Measurements from ENCODE around the gene PLEKHM1.

PLEKHM1 gene

DNA sequence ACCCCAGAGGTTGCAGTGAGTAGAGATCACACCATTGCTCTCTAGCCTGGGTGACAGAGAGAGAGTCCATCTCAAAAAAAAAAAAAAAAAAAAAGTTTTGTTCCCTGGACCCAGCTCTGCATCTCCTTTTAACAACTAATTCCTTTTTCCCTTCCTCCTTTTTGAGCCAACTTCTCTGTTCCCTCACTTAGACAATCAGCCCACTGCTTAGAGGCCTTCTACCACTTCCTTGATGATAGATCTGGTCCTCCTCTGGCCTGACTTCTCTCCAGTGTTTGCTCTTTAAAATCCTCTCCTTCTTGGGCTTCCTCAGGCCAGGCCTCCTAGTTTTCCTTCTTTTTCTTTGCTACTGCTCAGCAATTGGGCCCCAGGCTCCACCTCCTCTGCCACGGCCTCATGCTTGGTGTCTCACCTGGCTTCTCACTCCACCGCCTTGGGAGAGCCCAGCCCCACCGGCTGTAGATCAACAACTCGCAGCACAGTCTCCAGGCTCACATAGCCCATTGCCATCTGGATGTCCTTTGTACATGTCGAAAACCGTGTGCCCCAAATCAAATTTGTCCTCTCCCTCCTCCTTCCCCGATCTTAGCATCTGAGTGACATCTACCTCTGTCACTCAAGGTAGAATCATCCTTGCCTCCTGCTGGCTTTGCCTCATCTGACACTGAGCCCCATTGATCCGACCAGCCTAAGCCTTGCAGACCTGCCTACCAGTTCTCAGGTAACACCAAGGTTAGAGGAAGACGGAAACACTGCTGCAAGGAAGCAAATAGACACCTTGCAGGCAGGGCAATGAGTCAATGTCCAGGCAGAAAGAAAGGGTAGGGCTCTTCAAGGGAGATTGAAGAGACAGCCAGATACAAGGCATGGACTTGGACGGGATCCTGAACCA lies 75.3 kb downstream of the PLEKHM1 start:
- TF ChIP-seq, protein P1, sequence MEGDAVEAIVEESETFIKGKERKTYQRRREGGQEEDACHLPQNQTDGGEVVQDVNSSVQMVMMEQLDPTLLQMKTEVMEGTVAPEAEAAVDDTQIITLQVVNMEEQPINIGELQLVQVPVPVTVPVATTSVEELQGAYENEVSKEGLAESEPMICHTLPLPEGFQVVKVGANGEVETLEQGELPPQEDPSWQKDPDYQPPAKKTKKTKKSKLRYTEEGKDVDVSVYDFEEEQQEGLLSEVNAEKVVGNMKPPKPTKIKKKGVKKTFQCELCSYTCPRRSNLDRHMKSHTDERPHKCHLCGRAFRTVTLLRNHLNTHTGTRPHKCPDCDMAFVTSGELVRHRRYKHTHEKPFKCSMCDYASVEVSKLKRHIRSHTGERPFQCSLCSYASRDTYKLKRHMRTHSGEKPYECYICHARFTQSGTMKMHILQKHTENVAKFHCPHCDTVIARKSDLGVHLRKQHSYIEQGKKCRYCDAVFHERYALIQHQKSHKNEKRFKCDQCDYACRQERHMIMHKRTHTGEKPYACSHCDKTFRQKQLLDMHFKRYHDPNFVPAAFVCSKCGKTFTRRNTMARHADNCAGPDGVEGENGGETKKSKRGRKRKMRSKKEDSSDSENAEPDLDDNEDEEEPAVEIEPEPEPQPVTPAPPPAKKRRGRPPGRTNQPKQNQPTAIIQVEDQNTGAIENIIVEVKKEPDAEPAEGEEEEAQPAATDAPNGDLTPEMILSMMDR (IDR thresholded peaks at IDR 0.05; ENCODE audit: low read depth, low read length) = no peak
- H3K4me3 ChIP-seq (ENCODE audit: low read depth, low read length) = no peak overlapping the region

DNA sequence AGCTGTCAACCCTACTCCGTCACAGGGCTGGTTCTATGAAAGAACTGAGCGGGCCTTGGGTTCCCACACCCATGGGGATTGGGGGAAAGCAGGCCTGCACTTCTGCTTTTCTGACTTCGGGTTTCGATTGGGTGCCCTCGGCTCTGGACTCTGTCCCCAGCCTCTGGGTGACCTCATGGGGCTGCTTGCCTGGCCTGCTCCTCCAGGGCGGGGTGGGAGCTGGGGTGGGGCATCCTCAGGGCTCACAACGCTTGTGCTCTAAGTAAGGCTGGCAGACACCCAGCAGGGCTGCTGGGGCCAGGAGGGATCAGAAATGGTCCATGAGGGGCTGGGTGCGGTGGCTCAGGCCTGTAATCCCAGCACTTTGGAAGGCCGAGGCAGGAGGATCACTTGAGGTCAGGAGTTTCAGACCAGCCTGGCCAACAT lies 77.0 kb downstream of the PLEKHM1 start:
- TF ChIP-seq, protein P1 (IDR thresholded peaks at IDR 0.05; ENCODE audit: low read depth, low read length) = no peak
- H3K4me3 ChIP-seq (ENCODE audit: low read depth, low read length) = no peak overlapping the region

- TF ChIP-seq, protein P1 (IDR thresholded peaks at IDR 0.05; ENCODE audit: low read depth, low read length) = no peak
- H3K4me3 ChIP-seq (ENCODE audit: low read depth, low read length) = no peak overlapping the region
Measured at GRCh38 chr17:45411348-45412105, 79.0 kb downstream of the PLEKHM1 start.

GRCh38 chr17:45410144-45411091 lies 80.1 kb downstream of the PLEKHM1 start:
- no peak overlapping the region for H3K4me3 ChIP-seq (ENCODE audit: low read depth, low read length)

GRCh38 chr17:45409659-45410076 lies 80.9 kb downstream of the PLEKHM1 start:
- TF ChIP-seq, protein P1 (IDR thresholded peaks at IDR 0.05; ENCODE audit: low read depth, low read length) = no peak
- no peak overlapping the region for H3K4me3 ChIP-seq (ENCODE audit: low read depth, low read length)

More at GRCh38 chr17:45410144-45411091, 80.1 kb downstream of the PLEKHM1 start:
- TF ChIP-seq, protein P1 (IDR thresholded peaks at IDR 0.05; ENCODE audit: low read depth, low read length) = no peak

DNA sequence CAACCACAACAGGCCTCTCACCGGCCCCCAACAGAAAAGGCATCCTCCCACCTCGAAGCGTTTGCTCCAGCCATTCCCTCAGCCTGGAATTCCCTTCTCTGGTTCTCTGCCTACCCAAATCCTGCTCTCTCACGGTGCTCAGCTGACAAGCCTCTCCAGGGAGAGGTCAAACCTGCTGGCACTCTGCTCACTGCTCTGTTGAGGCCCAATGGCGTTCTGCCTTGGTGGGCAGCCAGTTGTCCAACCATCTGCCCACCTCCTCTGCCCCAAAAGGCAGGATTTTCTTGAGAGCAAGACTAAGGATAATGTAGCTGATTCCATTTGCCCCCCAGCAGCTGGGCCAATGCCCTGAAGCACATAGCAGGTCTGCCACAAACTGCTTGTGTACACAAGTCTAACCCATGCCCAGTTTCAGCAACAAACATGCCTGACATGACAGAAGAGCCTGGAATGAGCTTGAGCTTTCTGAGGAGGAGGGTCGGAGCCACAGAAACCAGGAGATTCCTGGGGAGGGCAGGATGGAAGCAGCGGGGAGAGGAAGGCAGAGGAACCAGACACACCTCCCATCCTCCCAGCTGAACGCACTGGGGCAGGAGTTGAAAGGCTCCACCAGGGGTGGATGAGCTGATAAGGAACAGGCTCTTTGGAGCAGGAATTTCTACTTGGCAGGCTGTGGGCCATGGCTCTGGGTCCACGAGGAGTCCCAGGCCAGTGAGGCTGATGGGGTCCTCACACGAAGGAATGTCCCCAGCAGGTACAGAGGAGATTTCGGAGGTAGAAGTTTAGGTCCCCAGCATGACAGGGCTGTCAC lies 81.7 kb downstream of the PLEKHM1 start:
- no peak overlapping the region for H3K4me3 ChIP-seq (ENCODE audit: low read depth, low read length)

More for the DNA sequence above, 81.7 kb downstream of the PLEKHM1 start:
- TF ChIP-seq, protein P1 (IDR thresholded peaks at IDR 0.05; ENCODE audit: low read depth, low read length) = no peak

Data from WI38 (cell line).